Liver (tissue), 4 donors: ENCODE measurements around the gene DSTN. TPM values are rescaled to one million over a fixed set of nuclear protein-coding genes. Genes with fewer than 3 reads are reported as not detected.

ENCODE experiments used
- polyA plus RNA-seq, 2 donors: library from polyadenylated mRNA; stranded (reverse) in 1 of 2; unstranded in 1 of 2; fragments of 200-250 nt in 1 of 2; fragments of >200 nt in 1 of 2; fragmentation: Nextera tagmentation in 1 of 2; extraction: Ambion mirVana in 1 of 2; gene quantifications; one replicate each; pipeline versions ENCODE4 v1.2.1 to v1.2.3, GENCODE V29; 2013 to 2015
- total RNA-seq, 2 donors: library from RNA; depleted of rRNA; stranded (reverse); fragments of >200 nt; gene quantifications; one replicate each; pipeline ENCODE4 v1.2.3, GENCODE V29; 2014
- donor health status: healthy.
- donor health status: healthy.
- donor health status: healthy.

Gene DSTN
- total and polyA plus RNA-seq, 4 donors, result 39.9 to 137 (median 108) TPM

Other genes starting within 250 kb of the DSTN start
- gene BFSP1, start 38.7 kb upstream of the DSTN start, total RNA-seq, result under 1 TPM; 0.17 to 0.28 TPM
- gene BFSP1, start 38.7 kb upstream of the DSTN start, polyA plus RNA-seq, result under 1 TPM; 0.14 to 0.25 TPM
- 100 to 1,000 TPM in 1 of 2 donors, 10 to 100 TPM in 1; 81.8 to 202 TPM for gene RRBP1, start 112.2 kb downstream of the DSTN start, total RNA-seq
- gene RRBP1, start 112.2 kb downstream of the DSTN start, polyA plus RNA-seq, result 100 to 1,000 TPM in 1 of 2 donors, 10 to 100 TPM in 1; 75.4 to 178 TPM
- not detected for gene BANF2, start 129.9 kb downstream of the DSTN start, total RNA-seq
- gene BANF2, start 129.9 kb downstream of the DSTN start, polyA plus RNA-seq, result not detected